ENCODE results near the gene DNAJB6. TPM values are rescaled to one million over a fixed set of nuclear protein-coding genes. Genes with fewer than 3 reads are reported as not detected.

Gene DNAJB6
- total RNA-seq, 1 donor from 2014 or later: 172 TPM

GRCh38 chr7:157360483-157361025 is 23.8 kb downstream of the DNAJB6 start:
- Histone ChIP-seq H3K27ac (no peak overlapping the region), H3K9me3 (ENCODE audit: low read depth) (no peaks in the 10 kb centered on the region), H2AFZ (replicated peaks) (no peak overlapping the region), H3F3A (ENCODE audit: low read depth) (no peaks in the 10 kb centered on the region), H3K36me3 (peaks cover 5% of the 10 kb centered on the region), H3K4me3 (no peak overlapping the region), H3K79me2 (ENCODE audit: low read depth) (peaks cover 100% of the 10 kb centered on the region), H3K27me3 (no peaks in the 10 kb centered on the region), H4K20me1 (ENCODE audit: low read depth) (peaks cover 99% of the 10 kb centered on the region), H3K4me2 (no peak overlapping the region), H3K9ac (no peak overlapping the region), H3K4me1 (no peaks in the 10 kb centered on the region)
- no peak for DNase-seq (ENCODE audit: low spot score)
- Mint-ChIP-seq H3K4me3 (no peak overlapping the region), H3K27me3 (ENCODE audit: insufficient read depth, low read depth) (peaks cover 2% of the 10 kb centered on the region), H3K36me3 (peaks cover 37% of the 10 kb centered on the region), H3K9me3 (no peaks in the 10 kb centered on the region), H3K4me1 (peaks cover 11% of the 10 kb centered on the region), H3K27ac (no peak overlapping the region)
- TF ChIP-seq EZH2phosphoT487 (IDR thresholded peaks at IDR 0.05): no peak
- TF ChIP-seq EZH2 (IDR thresholded peaks at IDR 0.05): no peak
- TF ChIP-seq CTCF (IDR thresholded peaks at IDR 0.05): no peak

- DNase-seq (ENCODE audit: low spot score): no peak
- Histone ChIP-seq H4K20me1 (ENCODE audit: low read depth) (peaks cover 99% of the 10 kb centered on the region), H3K9ac (no peak overlapping the region), H3K27ac (no peak overlapping the region), H3K27me3 (no peaks in the 10 kb centered on the region), H2AFZ (replicated peaks) (no peak overlapping the region), H3K9me3 (ENCODE audit: low read depth) (no peaks in the 10 kb centered on the region), H3K4me3 (no peak overlapping the region), H3K36me3 (peaks cover 9% of the 10 kb centered on the region), H3F3A (ENCODE audit: low read depth) (no peaks in the 10 kb centered on the region), H3K4me2 (no peak overlapping the region), H3K79me2 (ENCODE audit: low read depth) (peaks cover 100% of the 10 kb centered on the region), H3K4me1 (no peaks in the 10 kb centered on the region)
- Mint-ChIP-seq H3K27ac (no peak overlapping the region), H3K27me3 (ENCODE audit: insufficient read depth, low read depth) (peaks cover 2% of the 10 kb centered on the region), H3K4me1 (peaks cover 5% of the 10 kb centered on the region), H3K4me3 (no peak overlapping the region), H3K9me3 (no peaks in the 10 kb centered on the region), H3K36me3 (peaks cover 47% of the 10 kb centered on the region)
- TF ChIP-seq EZH2 (IDR thresholded peaks at IDR 0.05) (no peak), EZH2phosphoT487 (IDR thresholded peaks at IDR 0.05) (no peak), CTCF (IDR thresholded peaks at IDR 0.05) (no peak)
Measured at GRCh38 chr7:157361537-157361936, 24.7 kb downstream of the DNAJB6 start.

GRCh38 chr7:157362729-157363128 is 25.9 kb downstream of the DNAJB6 start:
- Mint-ChIP-seq H3K36me3 (peaks cover 54% of the 10 kb centered on the region), H3K4me1 (peaks cover 3% of the 10 kb centered on the region), H3K27me3 (ENCODE audit: insufficient read depth, low read depth) (peaks cover 4% of the 10 kb centered on the region), H3K27ac (no peak overlapping the region), H3K9me3 (no peaks in the 10 kb centered on the region), H3K4me3 (no peak overlapping the region)
- Histone ChIP-seq H2AFZ (replicated peaks) (no peak overlapping the region), H3K27me3 (no peaks in the 10 kb centered on the region), H3K9me3 (ENCODE audit: low read depth) (no peaks in the 10 kb centered on the region), H3K4me2 (no peak overlapping the region), H3K4me3 (no peak overlapping the region), H3K36me3 (peaks cover 19% of the 10 kb centered on the region), H3F3A (ENCODE audit: low read depth) (no peaks in the 10 kb centered on the region), H3K4me1 (no peaks in the 10 kb centered on the region), H3K79me2 (ENCODE audit: low read depth) (peaks cover 100% of the 10 kb centered on the region), H3K27ac (no peak overlapping the region), H4K20me1 (ENCODE audit: low read depth) (peaks cover 97% of the 10 kb centered on the region), H3K9ac (no peak overlapping the region)
- no peak for DNase-seq (ENCODE audit: low spot score)
- TF ChIP-seq CTCF (IDR thresholded peaks at IDR 0.05): no peak

Data from neural progenitor cell (in vitro differentiated cells).